Ovary (tissue), 3 donors: ENCODE measurements around the gene EEF1AKMT3.

Source experiments
- POLR2A ChIP-seq: fragments of 450-650 bp; IDR thresholded peaks from one replicate; pipeline ENCODE4 v1.6.1; 2017; ENCODE audit warnings: antibody characterized with exemption, mild to moderate bottlenecking, moderate library complexity
- TF ChIP-seq, protein P1 (sequence below), 3 donors: fragments of 450-650 bp in 2 of 3; fragments of 200-600 bp in 1 of 3; IDR thresholded peaks; one replicate each; pipeline versions ENCODE4 v1.5.1 to v1.8.0; 2016 to 2022; ENCODE audit warnings: antibody characterized with exemption in 3 of 3, mild to moderate bottlenecking in 1 of 3
- donor health status: DM: no; HTN: no; CAD: no.

DNA sequence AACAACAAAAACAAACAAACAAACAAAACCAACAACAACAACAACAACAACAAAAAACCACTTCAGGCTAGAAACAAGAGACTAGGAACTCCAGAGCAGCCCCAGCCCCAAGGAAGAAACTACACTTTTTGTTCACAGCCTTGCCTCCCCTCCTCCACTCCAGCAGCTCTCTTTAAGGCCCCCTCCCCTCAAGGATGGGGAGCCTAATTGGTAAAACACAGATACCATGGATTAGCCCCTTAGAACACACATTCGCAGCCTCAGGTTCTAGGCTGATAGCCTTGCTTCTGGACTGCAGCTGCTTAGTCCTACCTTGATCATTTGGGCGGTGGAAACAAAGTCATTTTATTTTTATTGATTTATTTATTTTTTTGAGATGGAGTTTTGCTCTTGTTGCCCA is 58.0 kb downstream of the EEF1AKMT3 start:
- TF ChIP-seq, protein P1, sequence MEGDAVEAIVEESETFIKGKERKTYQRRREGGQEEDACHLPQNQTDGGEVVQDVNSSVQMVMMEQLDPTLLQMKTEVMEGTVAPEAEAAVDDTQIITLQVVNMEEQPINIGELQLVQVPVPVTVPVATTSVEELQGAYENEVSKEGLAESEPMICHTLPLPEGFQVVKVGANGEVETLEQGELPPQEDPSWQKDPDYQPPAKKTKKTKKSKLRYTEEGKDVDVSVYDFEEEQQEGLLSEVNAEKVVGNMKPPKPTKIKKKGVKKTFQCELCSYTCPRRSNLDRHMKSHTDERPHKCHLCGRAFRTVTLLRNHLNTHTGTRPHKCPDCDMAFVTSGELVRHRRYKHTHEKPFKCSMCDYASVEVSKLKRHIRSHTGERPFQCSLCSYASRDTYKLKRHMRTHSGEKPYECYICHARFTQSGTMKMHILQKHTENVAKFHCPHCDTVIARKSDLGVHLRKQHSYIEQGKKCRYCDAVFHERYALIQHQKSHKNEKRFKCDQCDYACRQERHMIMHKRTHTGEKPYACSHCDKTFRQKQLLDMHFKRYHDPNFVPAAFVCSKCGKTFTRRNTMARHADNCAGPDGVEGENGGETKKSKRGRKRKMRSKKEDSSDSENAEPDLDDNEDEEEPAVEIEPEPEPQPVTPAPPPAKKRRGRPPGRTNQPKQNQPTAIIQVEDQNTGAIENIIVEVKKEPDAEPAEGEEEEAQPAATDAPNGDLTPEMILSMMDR (IDR thresholded peaks at IDR 0.05), result no peak
- TF ChIP-seq POLR2A, result no peak
